Measurements from ENCODE around the gene TBRG4.

GRCh38 chr7:45057878-45058277, 53.6 kb downstream of the TBRG4 start:
- TF ChIP-seq CTCF (IDR thresholded peaks at IDR 0.05; ENCODE audit: insufficient read depth, low read length) (no peak), SPI1 (IDR thresholded peaks at IDR 0.05; ENCODE audit: borderline replicate concordance, low read depth) (no peak), POLR2AphosphoS5 (IDR thresholded peaks at IDR 0.05; ENCODE audit: low read depth) (no peak), GABPA (IDR thresholded peaks at IDR 0.05; ENCODE audit: low read depth) (no peak)
